HL-60 (cell line): ENCODE results near the gene LRRC42.

Source experiments
- POLR2AphosphoS5 ChIP-seq: IDR thresholded peaks from 2 replicates; pipeline ENCODE4 v1.6.1; 2012; ENCODE audit warnings: low read depth
- REST ChIP-seq: IDR thresholded peaks from 2 replicates; pipeline ENCODE4 v1.6.1; 2012; ENCODE audit warnings: low read depth; ENCODE audit not compliant: insufficient replicate concordance

GRCh38 chr1:53998223-53998622 is 52.1 kb downstream of the LRRC42 start:
- TF ChIP-seq POLR2AphosphoS5 (no peak), REST (no peak)
